Coronary artery (tissue), 2 donors: Measurements from ENCODE around the gene RAB7B.
A peak's percentile ranks its signal among the peaks of the same experiment; 100 is the strongest.

Experiments used
- DNase-seq: peaks from one replicate; pipeline ENCODE4 v3.0.0-alpha.2; 2017; ENCODE audit warnings: low spot score
- H3K27ac ChIP-seq, 2 donors: fragments of 200-600 bp; sonication (generic); one replicate each; pipeline ENCODE4 v1.5.1; 2016 to 2019
- H3K4me3 ChIP-seq: fragments of 200-600 bp; sonication (generic); 2 replicates; pipeline ENCODE4 v1.5.1; 2016; ENCODE audit warnings: mild to moderate bottlenecking, moderate library complexity
- CTCF ChIP-seq: fragments of 200-600 bp; sonication (generic); IDR thresholded peaks from one replicate; pipeline ENCODE4 v1.5.1; 2019; ENCODE audit warnings: antibody characterized with exemption

The RAB7B gene

GRCh38 chr1:205933671-205934618 is 69.2 kb downstream of the RAB7B start:
- TF ChIP-seq CTCF = no peak
- H3K4me3 ChIP-seq = no peak overlapping the region
- no peak for DNase-seq
- H3K27ac ChIP-seq = peak overlapping the region in 1 of 2 donors; percentile 5

GRCh38 chr1:205932776-205933175 is 70.4 kb downstream of the RAB7B start:
- DNase-seq = no peak
- no peak overlapping the region for H3K27ac ChIP-seq
- no peak for TF ChIP-seq CTCF
- no peak overlapping the region for H3K4me3 ChIP-seq

- H3K4me3 ChIP-seq = no peak overlapping the region
- DNase-seq = no peak
- no peak for TF ChIP-seq CTCF
- H3K27ac ChIP-seq = no peak overlapping the region
These were observed 72.4 kb downstream of the RAB7B start for GRCh38 chr1:205930799-205931281.

GRCh38 chr1:205930195-205930577 is 73.0 kb downstream of the RAB7B start:
- Histone ChIP-seq H3K27ac (no peak overlapping the region), H3K4me3 (no peak overlapping the region)
- TF ChIP-seq CTCF = no peak
- DNase-seq = no peak

GRCh38 chr1:205929496-205930194 is 73.5 kb downstream of the RAB7B start:
- TF ChIP-seq CTCF = no peak
- DNase-seq = no peak
- no peak overlapping the region for H3K27ac ChIP-seq
- H3K4me3 ChIP-seq = no peak overlapping the region

GRCh38 chr1:205928317-205928716 is 74.9 kb downstream of the RAB7B start:
- DNase-seq = no peak
- H3K4me3 ChIP-seq = no peak overlapping the region
- TF ChIP-seq CTCF = no peak
- no peak overlapping the region for H3K27ac ChIP-seq
